HepG2 (cell line): ENCODE measurements around the gene RGS7.

Experiments
- HDAC2 ChIP-seq: sonication (generic); formaldehyde crosslinking; IDR thresholded peaks from 2 replicates; pipeline ENCODE4 v1.4.0; 2020; ENCODE audit warnings: missing genetic modification reagents
- PHB2 ChIP-seq: fragments of 450-650 bp; IDR thresholded peaks from 2 replicates; pipeline ENCODE4 v1.6.1; 2018; ENCODE audit not compliant: partially characterized antibody
- PHF5A ChIP-seq: IDR thresholded peaks from one replicate; pipeline ENCODE4 v1.6.1; 2018; ENCODE audit warnings: low read depth, missing genetic modification reagents; ENCODE audit not compliant: unreplicated experiment
- RORA ChIP-seq: sonication (generic); formaldehyde crosslinking; IDR thresholded peaks from 2 replicates; pipeline ENCODE4 v1.5.0; 2020; ENCODE audit warnings: mild to moderate bottlenecking, missing genetic modification reagents, moderate library complexity
- SMARCE1 ChIP-seq: fragments of 450-650 bp; IDR thresholded peaks from 2 replicates; pipeline ENCODE4 v1.6.1; 2017; ENCODE audit warnings: borderline replicate concordance
- ZNF337 ChIP-seq: sonication (generic); formaldehyde crosslinking; IDR thresholded peaks from 2 replicates; pipeline ENCODE4 v1.5.1; 2020; ENCODE audit warnings: missing genetic modification reagents, low read depth, mild to moderate bottlenecking, borderline replicate concordance

GRCh38 chr1:241253471-241253870 lies 103.5 kb downstream of the RGS7 start:
- TF ChIP-seq HDAC2 (CRISPR knock-in tag) (no peak), PHB2 (no peak), SMARCE1 (no peak), RORA (CRISPR knock-in tag) (no peak), ZNF337 (no peak), PHF5A (CRISPR knock-in tag) (no peak)
